GM12892 (cell line): ENCODE results near the gene KIF26A.

Experiments
- DNase-seq: peaks from one replicate; pipeline ENCODE4 v3.0.0; 2011; ENCODE audit not compliant: insufficient read length
- FAIRE-seq: peaks from 2 replicates; lab custom pipeline; 2011; peaks lifted over from hg19 to GRCh38; lab: Jason Lieb, UNC
- POLR2A ChIP-seq: IDR thresholded peaks from 2 replicates; pipeline ENCODE4 v1.6.1; 2011; ENCODE audit warnings: low read depth, low read length, control low read depth
- POLR2AphosphoS5 ChIP-seq: IDR thresholded peaks from 2 replicates; pipeline ENCODE4 v1.6.1; 2011; ENCODE audit warnings: low read depth, low read length, control low read depth
- TAF1 ChIP-seq: IDR thresholded peaks from 2 replicates; pipeline ENCODE4 v1.6.1; 2011; ENCODE audit warnings: low read depth, mild to moderate bottlenecking, control low read depth, low read length, borderline replicate concordance

The KIF26A gene

GRCh38 chr14:104226421-104227383, 88.3 kb downstream of the KIF26A start:
- DNase-seq: no peak
- FAIRE-seq: no peak

GRCh38 chr14:104227806-104228205, 89.4 kb downstream of the KIF26A start:
- TF ChIP-seq TAF1: no peak
- no peak for TF ChIP-seq POLR2AphosphoS5
- no peak for TF ChIP-seq POLR2A
- no peak for DNase-seq
- FAIRE-seq: no peak

More at GRCh38 chr14:104226421-104227383, 88.3 kb downstream of the KIF26A start:
- TF ChIP-seq POLR2AphosphoS5: no peak
- no peak for TF ChIP-seq POLR2A
- TF ChIP-seq TAF1: no peak

GRCh38 chr14:104228221-104228620, 89.8 kb downstream of the KIF26A start:
- TF ChIP-seq POLR2A: no peak
- no peak for TF ChIP-seq POLR2AphosphoS5
- TF ChIP-seq TAF1: no peak
- DNase-seq (no peak), FAIRE-seq (no peak)

GRCh38 chr14:104228716-104229533, 90.5 kb downstream of the KIF26A start:
- no peak for DNase-seq
- no peak for TF ChIP-seq POLR2A
- no peak for TF ChIP-seq TAF1
- TF ChIP-seq POLR2AphosphoS5: no peak
- FAIRE-seq: no peak

- TF ChIP-seq POLR2A: no peak
- no peak for TF ChIP-seq POLR2AphosphoS5
- no peak for TF ChIP-seq TAF1
- DNase-seq (no peak), FAIRE-seq (no peak)
Observed at GRCh38 chr14:104229534-104230055, 91.2 kb downstream of the KIF26A start.

GRCh38 chr14:104230119-104230815, 91.9 kb downstream of the KIF26A start:
- TF ChIP-seq TAF1 (no peak), POLR2A (no peak), POLR2AphosphoS5 (no peak)
- DNase-seq: no peak
- FAIRE-seq: no peak
